Measurements from ENCODE around the gene OR14I1.

OR14I1 gene

DNA sequence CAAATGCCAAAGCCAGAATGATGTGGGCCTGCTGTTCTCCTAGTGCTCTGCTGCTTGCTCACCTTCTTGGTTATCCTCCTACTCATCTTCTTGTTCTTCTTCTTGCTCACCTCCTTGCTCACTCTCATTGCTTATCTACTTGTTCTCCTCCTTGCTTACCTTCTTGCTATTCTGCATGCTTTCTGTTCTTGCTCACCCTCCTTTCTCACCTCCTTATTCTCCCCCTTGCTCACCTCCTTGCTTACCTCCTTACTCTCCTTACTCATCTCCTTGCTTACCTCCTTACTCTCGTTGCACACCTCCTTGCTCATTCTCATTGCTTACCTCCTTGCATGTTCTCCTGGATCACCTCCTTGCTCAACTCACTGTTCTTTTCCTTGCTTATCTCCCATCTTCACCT is at the start of gene OR14I1:
TSS of gene OR14I1 (minus strand) at position 53 of the 400 bp plus-strand sequence.
- DNase-seq (ENCODE audit: extremely low read depth, low read depth): no peak
- TF ChIP-seq, protein P1, sequence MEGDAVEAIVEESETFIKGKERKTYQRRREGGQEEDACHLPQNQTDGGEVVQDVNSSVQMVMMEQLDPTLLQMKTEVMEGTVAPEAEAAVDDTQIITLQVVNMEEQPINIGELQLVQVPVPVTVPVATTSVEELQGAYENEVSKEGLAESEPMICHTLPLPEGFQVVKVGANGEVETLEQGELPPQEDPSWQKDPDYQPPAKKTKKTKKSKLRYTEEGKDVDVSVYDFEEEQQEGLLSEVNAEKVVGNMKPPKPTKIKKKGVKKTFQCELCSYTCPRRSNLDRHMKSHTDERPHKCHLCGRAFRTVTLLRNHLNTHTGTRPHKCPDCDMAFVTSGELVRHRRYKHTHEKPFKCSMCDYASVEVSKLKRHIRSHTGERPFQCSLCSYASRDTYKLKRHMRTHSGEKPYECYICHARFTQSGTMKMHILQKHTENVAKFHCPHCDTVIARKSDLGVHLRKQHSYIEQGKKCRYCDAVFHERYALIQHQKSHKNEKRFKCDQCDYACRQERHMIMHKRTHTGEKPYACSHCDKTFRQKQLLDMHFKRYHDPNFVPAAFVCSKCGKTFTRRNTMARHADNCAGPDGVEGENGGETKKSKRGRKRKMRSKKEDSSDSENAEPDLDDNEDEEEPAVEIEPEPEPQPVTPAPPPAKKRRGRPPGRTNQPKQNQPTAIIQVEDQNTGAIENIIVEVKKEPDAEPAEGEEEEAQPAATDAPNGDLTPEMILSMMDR (IDR thresholded peaks at IDR 0.05; ENCODE audit: low read depth, low read length): no peak

DNA sequence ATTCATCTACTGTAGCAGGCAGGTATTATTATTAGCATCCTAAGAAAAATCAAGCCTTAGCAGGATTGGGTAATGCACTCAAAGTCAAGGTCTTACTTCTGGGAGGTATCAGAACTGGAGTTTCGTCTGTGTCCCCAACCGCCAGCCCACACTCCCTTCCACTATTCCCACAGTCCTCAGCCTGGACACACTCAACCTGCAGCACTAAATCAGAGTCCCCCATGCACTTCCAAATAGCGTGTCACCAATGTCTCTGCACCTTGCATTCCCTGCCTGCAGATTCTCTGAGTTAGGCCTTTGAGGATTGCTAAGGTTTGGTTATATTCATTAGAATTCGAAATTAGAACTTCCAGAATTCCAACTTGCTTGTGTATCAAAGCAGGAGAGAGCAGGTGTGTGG is 49.1 kb upstream of the OR14I1 start:
- TF ChIP-seq, protein P1 (IDR thresholded peaks at IDR 0.05; ENCODE audit: low read depth, low read length): no peak
- DNase-seq (ENCODE audit: extremely low read depth, low read depth): no peak

DNA sequence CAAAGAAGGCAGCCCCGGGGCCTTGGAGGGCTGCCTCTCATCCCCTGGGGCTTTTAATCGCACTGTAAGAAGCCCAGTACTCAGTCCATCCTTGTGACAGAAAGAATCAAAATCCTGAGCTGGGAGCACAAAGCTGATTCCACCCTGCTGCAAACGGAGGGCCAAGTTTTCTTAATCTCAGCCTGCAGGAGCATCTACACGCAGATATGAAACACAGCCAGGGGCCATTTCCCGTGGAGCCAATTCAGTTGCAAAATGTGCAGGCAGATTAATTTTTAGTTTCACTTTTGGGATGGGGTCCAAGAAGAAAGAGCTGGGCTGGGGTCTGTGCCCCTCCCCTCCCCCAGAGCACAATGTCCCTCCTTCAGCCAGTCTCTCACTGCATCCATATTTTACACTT is 48.6 kb upstream of the OR14I1 start:
- TF ChIP-seq, protein P1 (IDR thresholded peaks at IDR 0.05; ENCODE audit: low read depth, low read length): no peak
- DNase-seq (ENCODE audit: extremely low read depth, low read depth): no peak

DNA sequence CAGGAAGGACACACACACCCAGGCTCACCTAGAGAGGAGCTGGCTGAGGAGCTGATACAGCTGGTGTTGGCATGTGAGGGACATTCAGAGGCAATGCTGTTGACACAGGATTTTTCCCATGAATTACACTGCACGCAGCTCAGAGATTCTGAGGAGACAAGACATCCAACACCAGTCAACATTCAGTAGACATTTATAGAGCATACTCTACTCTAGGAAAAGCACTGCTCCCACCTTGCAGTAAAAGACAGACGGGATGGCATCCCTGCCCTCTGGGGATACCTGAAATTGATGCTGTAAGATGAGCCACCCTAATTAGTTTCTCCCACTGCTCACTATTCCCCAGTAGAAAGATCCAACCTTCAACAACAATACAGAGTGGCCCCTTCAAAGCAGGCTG is 47.9 kb upstream of the OR14I1 start:
- TF ChIP-seq, protein P1 (IDR thresholded peaks at IDR 0.05; ENCODE audit: low read depth, low read length): no peak
- DNase-seq (ENCODE audit: extremely low read depth, low read depth): no peak

DNA sequence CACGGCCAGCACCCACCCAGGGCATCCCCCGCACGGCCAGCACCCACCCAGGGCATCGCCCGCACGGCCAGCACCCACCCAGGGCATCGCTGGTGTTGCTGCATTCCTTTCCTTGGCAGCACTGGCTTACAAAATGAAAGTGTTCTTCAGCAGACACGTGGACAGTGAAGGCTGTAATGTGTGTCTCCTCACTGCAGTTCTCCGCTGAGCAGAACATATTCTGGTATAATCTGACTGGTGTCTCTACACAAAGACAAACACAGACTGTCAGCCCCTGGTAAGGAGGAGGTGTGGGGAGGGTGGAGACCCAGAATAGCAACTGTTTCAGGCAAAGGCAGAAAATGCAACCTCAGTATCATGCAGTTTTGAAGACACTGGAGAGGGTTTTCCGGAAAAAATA is 45.6 kb upstream of the OR14I1 start:
- TF ChIP-seq, protein P1 (IDR thresholded peaks at IDR 0.05; ENCODE audit: low read depth, low read length): no peak
- no peak for DNase-seq (ENCODE audit: extremely low read depth, low read depth)

DNA sequence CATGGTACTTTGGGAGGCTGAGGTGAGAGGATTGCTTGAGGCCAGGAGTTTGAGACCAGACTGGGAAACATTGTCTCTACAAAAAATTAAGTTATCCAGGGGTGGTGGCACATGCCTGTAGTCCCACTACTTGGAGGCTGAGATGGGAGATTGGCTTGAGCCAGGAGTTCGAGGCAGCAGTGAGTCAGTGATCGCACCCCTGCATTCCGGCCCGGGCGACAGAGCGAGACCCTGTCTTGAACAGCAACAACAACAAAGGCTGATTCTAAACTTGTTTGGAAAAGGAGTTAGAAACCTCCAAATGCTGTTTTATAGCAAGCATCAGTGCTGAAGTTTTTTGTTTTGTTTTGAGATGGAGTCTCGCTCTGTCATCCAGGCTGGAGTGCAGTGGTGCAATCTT is 38.3 kb upstream of the OR14I1 start:
- TF ChIP-seq, protein P1 (IDR thresholded peaks at IDR 0.05; ENCODE audit: low read depth, low read length): no peak
- no peak for DNase-seq (ENCODE audit: extremely low read depth, low read depth)

DNA sequence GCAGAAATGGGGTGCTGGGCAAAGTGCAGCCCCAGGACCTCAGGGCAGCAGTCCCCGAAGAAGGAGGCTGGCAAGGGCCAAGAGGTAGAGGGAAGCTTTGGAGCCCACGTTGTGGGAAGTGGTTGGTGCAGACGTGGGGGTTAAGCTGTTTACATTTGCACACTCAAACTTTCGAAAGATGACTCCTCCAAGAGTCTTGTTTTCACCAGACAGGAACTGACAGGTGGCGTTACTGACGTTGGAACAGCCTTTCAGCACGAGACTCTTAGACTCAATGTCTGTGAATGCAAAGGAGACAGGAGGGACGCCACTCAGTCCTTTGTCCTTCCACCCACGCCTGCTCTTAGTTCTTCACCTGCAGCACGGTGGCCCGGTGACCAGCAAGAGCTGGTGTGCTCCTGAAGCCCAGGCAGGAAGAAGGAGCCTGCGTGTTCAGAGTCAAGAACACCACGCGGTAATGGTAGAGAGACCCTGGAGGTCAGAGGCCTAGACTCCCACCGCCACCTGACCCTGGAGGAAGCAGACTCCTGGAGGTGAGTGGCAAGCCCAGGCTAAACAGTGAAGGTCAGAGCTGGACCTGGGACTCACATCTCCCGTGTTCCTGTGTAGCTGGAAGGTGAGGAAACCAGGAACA is 37.1 kb upstream of the OR14I1 start:
- TF ChIP-seq, protein P1 (IDR thresholded peaks at IDR 0.05; ENCODE audit: low read depth, low read length): no peak

More for the DNA sequence above, 37.1 kb upstream of the OR14I1 start:
- DNase-seq (ENCODE audit: extremely low read depth, low read depth): no peak
